Panc1 (cell line): ENCODE results near the gene SYNE1. TPM values are rescaled to one million over a fixed set of nuclear protein-coding genes. Genes with fewer than 3 reads are reported as not detected.

Experiments used
- ATAC-seq: fragments of 200-7000 bp; cut with Tn5 transposase; 2 replicates; pipeline ENCODE4 v1.9.1; 2020; ENCODE audit warnings: mild to moderate bottlenecking, moderate library complexity
- BruUV-seq: library from RNA; stranded (reverse); fragments of 400-500 nt; replicated peaks from 2 replicates; lab custom pipeline; 2021; lab: Mats Ljungman, UMichigan
- CTCF ChIA-PET: fragments of 300-600 bp; sonication (Branson Sonifier 250); formaldehyde crosslinking; loops from one replicate; lab custom pipeline; 2022; ENCODE audit warnings: antibody characterized with exemption; lab: Charles Lee
- POLR2A ChIA-PET: fragments of 300-600 bp; sonication (Branson Sonifier 250); formaldehyde crosslinking; loops from one replicate; lab custom pipeline; 2022; ENCODE audit warnings: antibody characterized with exemption; lab: Charles Lee
- DNase-seq: peaks from one replicate; pipeline ENCODE4 v3.0.0-alpha.2; 2010; ENCODE audit warnings: low read depth, low spot score
- H3K27ac ChIP-seq: 2 replicates; pipeline ENCODE4 v1.5.1; 2011; ENCODE audit warnings: mild to moderate bottlenecking, low read length, inconsistent platforms
- H3K27me3 ChIP-seq: fragments of 200-500 bp; sonication (Bioruptor generic); 2 replicates; pipeline ENCODE4 v1.6.0; 2014; ENCODE audit warnings: low read length, inconsistent platforms; ENCODE audit not compliant: control insufficient read depth, insufficient read depth
- H3K36me3 ChIP-seq: fragments of 200-500 bp; sonication (Bioruptor generic); 2 replicates; pipeline ENCODE4 v1.5.1; 2014; ENCODE audit warnings: inconsistent platforms, mild to moderate bottlenecking, low read length, moderate library complexity; ENCODE audit not compliant: control insufficient read depth, insufficient read depth
- H3K4me1 ChIP-seq: 2 replicates; pipeline ENCODE4 v1.5.1; 2011; ENCODE audit warnings: inconsistent platforms, mild to moderate bottlenecking, low read length, moderate library complexity; ENCODE audit not compliant: control insufficient read depth, insufficient read depth
- H3K4me3 ChIP-seq, 2 experiments: 2 replicates each; pipeline ENCODE4 v1.5.1; 2011 to 2012; ENCODE audit warnings: low read depth in 2 of 2, low read length in 2 of 2, mild to moderate bottlenecking in 2 of 2, inconsistent platforms in 1 of 2, moderate library complexity in 1 of 2
- H3K9me3 ChIP-seq: fragments of 200-500 bp; sonication (Bioruptor generic); 2 replicates; pipeline ENCODE4 v1.5.1; 2014; ENCODE audit warnings: low read depth, mild to moderate bottlenecking, inconsistent platforms, low read length, moderate library complexity; ENCODE audit not compliant: control insufficient read depth, insufficient read depth
- CTCF ChIP-seq: fragments of 450-650 bp; IDR thresholded peaks from 2 replicates; pipeline ENCODE4 v1.5.1; 2017; ENCODE audit warnings: mild to moderate bottlenecking
- POLR2AphosphoS5 ChIP-seq: IDR thresholded peaks from 2 replicates; pipeline ENCODE4 v1.6.1; 2012; ENCODE audit warnings: mild to moderate bottlenecking, low read depth, low read length, moderate library complexity
- SIN3A ChIP-seq: IDR thresholded peaks from 2 replicates; pipeline ENCODE4 v1.6.1; 2012; ENCODE audit warnings: low read depth, mild to moderate bottlenecking, low read length, moderate library complexity, borderline replicate concordance; ENCODE audit not compliant: insufficient read depth
- TCF7L2 ChIP-seq: IDR thresholded peaks from 2 replicates; pipeline ENCODE4 v1.6.1; 2011; ENCODE audit warnings: mild to moderate bottlenecking, low read depth, low read length, inconsistent platforms
- in situ Hi-C: cut with HindIII; loops from 2 replicates; pipeline ENCODE4 v1.10.0; 2016; ENCODE audit warnings: low sequenced_read_pairs, low pct_unique_long_range_greater_than_20kb
- intact Hi-C: fragments of 100-400 bp; cut with micrococcal nuclease; formaldehyde crosslinking; loops from one replicate; pipeline ENCODE4 v1.10.0; 2022; ENCODE audit not compliant: unreplicated experiment
- total RNA-seq: library from RNA; stranded (reverse); gene quantifications from one replicate; pipeline ENCODE4 v1.2.1, GENCODE V29; 2021; ENCODE audit not compliant: unreplicated experiment
- TF ChIP-seq, protein P1 (sequence below), 2 experiments: IDR thresholded peaks; 2 replicates each; pipeline ENCODE4 v1.6.1; 2011 to 2012; ENCODE audit warnings: low read depth in 2 of 2, control low read depth in 1 of 2, low read length in 1 of 2, mild to moderate bottlenecking in 1 of 2, moderate library complexity in 1 of 2; ENCODE audit not compliant: insufficient read depth in 1 of 2

Gene SYNE1
- total RNA-seq, 1 experiment from 2014 or later, result 3.2 TPM

DNA sequence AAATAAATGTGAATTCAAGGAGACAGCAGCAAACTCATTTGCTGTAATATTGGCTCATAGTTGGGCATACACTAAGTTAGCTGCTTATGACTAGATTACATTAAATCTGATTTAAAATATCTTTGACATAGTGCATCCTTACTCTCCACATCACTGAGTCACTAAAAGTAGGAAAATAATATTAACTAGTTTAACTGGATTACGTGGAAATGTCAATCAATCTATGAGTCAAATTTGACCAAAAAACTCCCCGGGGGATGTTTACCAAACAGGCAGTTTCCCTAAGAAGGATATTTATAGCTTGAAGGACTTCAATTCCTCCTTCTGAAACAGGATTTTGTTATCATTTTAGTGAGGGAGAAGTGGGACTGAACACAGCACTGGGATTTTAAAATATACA lies 463.2 kb downstream of the SYNE1 start:
- no peak for ATAC-seq
- Histone ChIP-seq H3K9me3 (no peaks in the 10 kb centered on the region), H3K4me1 (no peaks in the 10 kb centered on the region), H3K27ac (no peak overlapping the region), H3K4me3 (no peak overlapping the region), H3K36me3 (no peaks in the 10 kb centered on the region), H3K27me3 (no peaks in the 10 kb centered on the region)
- DNase-seq, result no peak
- BruUV-seq, result no TSS peak
- ChIA-PET CTCF (no interaction called here), POLR2A (no interaction called here)
- TF ChIP-seq, protein P1, sequence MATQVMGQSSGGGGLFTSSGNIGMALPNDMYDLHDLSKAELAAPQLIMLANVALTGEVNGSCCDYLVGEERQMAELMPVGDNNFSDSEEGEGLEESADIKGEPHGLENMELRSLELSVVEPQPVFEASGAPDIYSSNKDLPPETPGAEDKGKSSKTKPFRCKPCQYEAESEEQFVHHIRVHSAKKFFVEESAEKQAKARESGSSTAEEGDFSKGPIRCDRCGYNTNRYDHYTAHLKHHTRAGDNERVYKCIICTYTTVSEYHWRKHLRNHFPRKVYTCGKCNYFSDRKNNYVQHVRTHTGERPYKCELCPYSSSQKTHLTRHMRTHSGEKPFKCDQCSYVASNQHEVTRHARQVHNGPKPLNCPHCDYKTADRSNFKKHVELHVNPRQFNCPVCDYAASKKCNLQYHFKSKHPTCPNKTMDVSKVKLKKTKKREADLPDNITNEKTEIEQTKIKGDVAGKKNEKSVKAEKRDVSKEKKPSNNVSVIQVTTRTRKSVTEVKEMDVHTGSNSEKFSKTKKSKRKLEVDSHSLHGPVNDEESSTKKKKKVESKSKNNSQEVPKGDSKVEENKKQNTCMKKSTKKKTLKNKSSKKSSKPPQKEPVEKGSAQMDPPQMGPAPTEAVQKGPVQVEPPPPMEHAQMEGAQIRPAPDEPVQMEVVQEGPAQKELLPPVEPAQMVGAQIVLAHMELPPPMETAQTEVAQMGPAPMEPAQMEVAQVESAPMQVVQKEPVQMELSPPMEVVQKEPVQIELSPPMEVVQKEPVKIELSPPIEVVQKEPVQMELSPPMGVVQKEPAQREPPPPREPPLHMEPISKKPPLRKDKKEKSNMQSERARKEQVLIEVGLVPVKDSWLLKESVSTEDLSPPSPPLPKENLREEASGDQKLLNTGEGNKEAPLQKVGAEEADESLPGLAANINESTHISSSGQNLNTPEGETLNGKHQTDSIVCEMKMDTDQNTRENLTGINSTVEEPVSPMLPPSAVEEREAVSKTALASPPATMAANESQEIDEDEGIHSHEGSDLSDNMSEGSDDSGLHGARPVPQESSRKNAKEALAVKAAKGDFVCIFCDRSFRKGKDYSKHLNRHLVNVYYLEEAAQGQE (IDR thresholded peaks at IDR 0.05; ENCODE audit: insufficient read depth in 1 of 2, low read depth in 2 of 2, low read length in 1 of 2), result no peak
- TF ChIP-seq SIN3A (no peak), CTCF (no peak), POLR2AphosphoS5 (no peak), TCF7L2 (no peak)
- in situ Hi-C loops, result no loop called here
- intact Hi-C loops, result no loop called here

DNA sequence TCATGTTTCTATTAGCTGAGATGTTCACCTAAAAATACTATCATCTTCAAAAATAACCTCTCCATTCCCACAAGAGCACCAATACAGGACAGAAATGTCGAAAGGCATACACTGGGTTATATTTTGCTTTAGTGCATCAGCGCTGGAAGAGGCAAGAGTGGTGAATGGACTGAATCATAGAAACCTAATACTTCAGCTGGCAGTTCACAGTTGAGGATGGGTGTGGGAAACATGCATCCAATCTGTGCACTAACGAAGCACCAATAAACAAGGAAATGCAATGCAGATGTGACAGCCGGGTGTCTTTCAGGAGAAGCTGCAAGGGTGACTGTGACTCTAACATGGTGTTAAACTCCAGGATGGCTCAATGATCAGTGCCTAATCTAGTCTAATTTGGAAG lies 463.8 kb downstream of the SYNE1 start:
- POLR2A ChIA-PET, result no interaction called here
- BruUV-seq, result no TSS peak

More for the DNA sequence above, 463.8 kb downstream of the SYNE1 start:
- no peaks in the 10 kb centered on the region for H3K36me3 ChIP-seq
- CTCF ChIA-PET, result no interaction called here
- no peak overlapping the region for H3K27ac ChIP-seq
- DNase-seq (no peak), ATAC-seq (no peak)
- TF ChIP-seq TCF7L2 (no peak), POLR2AphosphoS5 (no peak), SIN3A (no peak), CTCF (no peak)
- TF ChIP-seq, protein P1 (IDR thresholded peaks at IDR 0.05; ENCODE audit: insufficient read depth in 1 of 2, low read depth in 2 of 2, low read length in 1 of 2), result no peak
- H3K4me3 ChIP-seq, result no peak overlapping the region
- in situ Hi-C loops, result no loop called here
- no peaks in the 10 kb centered on the region for H3K4me1 ChIP-seq
- intact Hi-C loops, result no loop called here
- no peaks in the 10 kb centered on the region for H3K9me3 ChIP-seq
- H3K27me3 ChIP-seq, result no peaks in the 10 kb centered on the region
